GM19372 (cell line): ENCODE results near the gene HELT.
A peak's percentile ranks its signal among the peaks of the same experiment; 100 is the strongest.
"Not testable (repeated sequence)": the region's sequence is repeated elsewhere in the genome, so short reads cannot be mapped to it uniquely, and the experiment has no call there.

Experiments
- ATAC-seq: cut with Tn5 transposase; IDR thresholded peaks from one replicate; pipeline ENCODE4 v1.9.1; 2021; ENCODE audit warnings: mild to moderate bottlenecking, low read depth, moderate library complexity; ENCODE audit not compliant: unreplicated experiment

The HELT gene

GRCh38 chr4:185035284-185035683 lies 17.0 kb downstream of the HELT start:
- no peak for ATAC-seq

DNA sequence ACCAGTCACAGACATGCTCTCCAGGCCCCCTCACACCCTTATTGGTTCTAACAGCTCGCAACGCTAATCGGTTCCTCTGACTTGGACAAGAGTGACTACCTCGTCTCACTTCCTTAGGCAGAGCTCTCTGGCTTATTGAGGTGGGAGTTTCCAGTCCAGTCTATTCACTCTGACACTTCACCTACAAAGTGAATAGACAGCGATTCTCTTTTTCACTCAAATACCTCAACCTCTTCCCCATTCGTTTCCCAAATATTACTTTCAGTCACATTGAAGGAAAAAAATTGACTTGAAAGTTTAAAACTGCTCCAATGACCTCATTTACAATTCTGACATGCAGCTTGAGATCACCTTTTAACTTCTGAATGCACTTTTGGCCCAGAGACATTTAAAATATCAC lies 17.7 kb downstream of the HELT start:
- no peak for ATAC-seq

GRCh38 chr4:185036842-185037241 lies 18.6 kb downstream of the HELT start:
- no peak for ATAC-seq

DNA sequence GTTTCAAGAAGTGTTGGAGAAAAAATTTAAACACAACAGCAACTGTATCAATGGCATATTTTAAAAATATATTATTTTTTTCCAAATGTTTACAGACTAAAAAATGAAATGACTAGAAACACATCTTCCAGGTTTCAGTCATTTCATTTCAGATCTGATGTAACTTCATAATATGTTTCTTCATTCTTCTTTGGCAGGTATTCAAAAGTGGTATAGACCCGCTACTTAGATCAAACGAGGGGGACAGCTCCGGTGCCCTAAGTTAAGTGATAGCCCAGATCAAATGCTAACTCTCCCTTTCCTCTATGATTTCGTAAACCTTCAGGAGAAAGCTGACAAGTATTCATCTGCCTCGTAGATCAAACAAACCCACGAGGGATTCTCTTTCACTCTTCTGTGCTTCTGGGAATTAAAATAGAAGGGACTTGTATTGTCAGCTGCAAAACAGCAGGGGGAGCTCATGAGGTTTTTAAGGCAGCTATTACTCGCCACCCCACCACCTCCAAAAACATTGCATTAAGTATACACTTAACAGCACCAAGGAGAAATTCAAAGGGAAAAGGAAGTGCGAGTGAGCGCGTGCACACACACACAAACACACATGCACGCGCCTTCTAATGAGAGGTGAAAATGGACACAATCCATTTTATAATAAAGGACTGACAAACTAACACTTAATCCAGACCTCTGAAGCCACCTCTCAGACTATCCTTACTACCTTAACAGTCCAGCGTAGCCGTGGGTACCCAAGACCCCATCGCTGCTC lies 21.4 kb downstream of the HELT start:
- ATAC-seq = peak; percentile 82

GRCh38 chr4:185040523-185040922 lies 22.2 kb downstream of the HELT start:
- ATAC-seq = no peak

- ATAC-seq = not testable (repeated sequence)
Observed at GRCh38 chr4:185050286-185050685, 32.0 kb downstream of the HELT start.

DNA sequence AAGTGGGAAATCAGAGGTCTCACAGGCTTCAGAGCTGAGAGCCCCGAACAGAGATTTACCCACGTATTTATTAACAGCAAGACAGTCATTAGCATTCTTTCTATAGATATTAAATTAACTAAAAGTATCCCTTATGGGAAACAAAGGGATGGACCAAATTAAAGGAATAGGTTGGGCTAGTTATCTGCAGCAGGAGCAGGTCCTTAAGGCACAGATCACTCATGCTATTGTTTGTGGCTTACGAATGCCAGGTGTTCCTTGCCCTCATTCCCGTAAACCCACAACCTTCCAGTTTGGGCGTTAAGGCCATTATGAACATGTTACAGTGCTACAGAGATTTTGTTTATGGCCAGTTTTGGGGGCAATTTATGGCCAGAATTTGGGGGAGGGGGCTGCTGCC lies 33.0 kb downstream of the HELT start:
- not testable (repeated sequence) for ATAC-seq

DNA sequence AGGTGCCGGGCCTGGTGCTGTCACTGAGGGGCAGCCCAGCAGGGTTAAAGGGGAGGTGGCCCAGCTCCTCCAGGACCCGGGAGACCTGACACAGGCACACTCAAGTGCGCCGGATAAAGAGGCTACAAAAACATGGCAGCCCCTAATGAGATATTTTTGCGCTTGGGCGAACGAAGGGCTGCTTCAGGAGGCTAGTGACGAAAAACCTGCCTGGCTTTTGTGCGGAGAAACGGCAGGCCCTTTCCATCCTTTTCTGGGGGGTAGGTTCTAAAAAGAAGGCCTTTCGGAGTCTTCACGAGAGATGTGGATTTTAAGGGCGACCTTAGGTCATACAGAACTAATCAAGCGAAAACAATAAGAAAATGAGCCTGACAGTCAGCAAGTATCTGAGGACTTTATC lies 35.5 kb downstream of the HELT start:
- no peak for ATAC-seq

- ATAC-seq = no peak
Observed at GRCh38 chr4:185054272-185054671, 36.0 kb downstream of the HELT start.

GRCh38 chr4:185054886-185055285 lies 36.6 kb downstream of the HELT start:
- ATAC-seq = no peak

- no peak for ATAC-seq
Observed at GRCh38 chr4:185061610-185062009, 43.3 kb downstream of the HELT start.

DNA sequence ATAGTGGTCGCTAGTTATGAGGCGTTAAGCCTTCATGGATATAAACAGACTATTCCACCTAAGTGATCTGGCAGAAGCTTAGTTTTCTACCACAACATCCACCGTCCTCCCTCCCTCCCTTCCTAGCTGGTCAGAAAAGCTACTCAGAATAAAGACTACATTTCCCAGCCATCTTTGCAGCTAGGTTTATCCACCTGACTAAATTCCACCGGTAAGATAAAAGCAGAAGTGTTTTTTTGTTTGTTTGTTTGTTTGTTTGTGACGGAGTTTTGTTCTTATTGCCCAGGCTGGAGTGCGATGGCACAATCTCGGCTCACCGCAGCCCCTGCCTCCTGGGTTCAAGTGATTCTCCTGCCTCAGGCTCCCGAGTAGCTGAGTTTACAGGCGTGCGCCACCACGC lies 44.3 kb downstream of the HELT start:
- ATAC-seq = no peak

GRCh38 chr4:185066179-185066578 lies 47.9 kb downstream of the HELT start:
- ATAC-seq = no peak

DNA sequence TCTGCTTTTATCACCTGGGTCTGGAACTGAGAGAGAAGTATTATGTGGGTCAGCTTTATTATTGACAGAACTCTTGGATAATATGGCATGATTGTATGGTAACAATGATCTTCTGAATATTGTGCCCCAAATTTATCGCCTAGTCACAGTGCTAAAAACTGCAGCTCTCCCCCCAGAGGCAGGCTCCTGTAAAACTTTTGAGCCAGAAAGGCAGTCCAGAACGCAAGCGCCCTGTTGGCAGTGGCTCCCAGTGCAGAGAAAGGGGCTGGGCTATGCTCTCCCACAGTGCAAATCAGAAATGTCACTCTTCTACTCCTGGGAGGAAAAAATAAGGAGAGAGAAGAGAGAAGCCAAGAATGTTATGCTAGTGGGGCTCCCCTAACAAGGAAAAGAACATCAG lies 50.5 kb downstream of the HELT start:
- no peak for ATAC-seq
